GM12878 (cell line): ENCODE results near the gene NFAM1. TPM values are rescaled to one million over a fixed set of nuclear protein-coding genes. Genes with fewer than 3 reads are reported as not detected.

Experiments
- ATAC-seq: fragments of 200-7000 bp; cut with Tn5 transposase; 3 replicates; pipeline ENCODE4 v1.9.1; 2020; ENCODE audit warnings: mild to moderate bottlenecking, moderate library complexity
- BruUV-seq: library from RNA; stranded (reverse); fragments of 400-500 nt; replicated peaks from 2 replicates; lab custom pipeline; 2021; lab: Mats Ljungman, UMichigan
- CTCF ChIA-PET: fragments of 300-600 bp; sonication (Branson Sonifier 250); formaldehyde crosslinking; extraction: SDS; loops from one replicate; lab custom pipeline; 2021; ENCODE audit warnings: inconsistent platforms; lab: Yijun Ruan, JAX
- POLR2A ChIA-PET: fragments of 350-600 bp; formaldehyde crosslinking; extraction: SDS; loops from one replicate; lab custom pipeline; 2021; ENCODE audit warnings: inconsistent platforms; lab: Charles Lee
- RAD21 ChIA-PET: fragments of 300-600 bp; sonication (Branson Sonifier 250); formaldehyde crosslinking; loops from one replicate; lab custom pipeline; 2023; ENCODE audit warnings: antibody characterized with exemption; ENCODE audit not compliant: unreplicated experiment; lab: Charles Lee
- SMC1A ChIA-PET: fragments of 300-600 bp; sonication (Branson Sonifier 250); formaldehyde crosslinking; loops from one replicate; lab custom pipeline; 2023; ENCODE audit not compliant: unreplicated experiment, uncharacterized antibody; lab: Charles Lee
- DNase-seq: peaks from one replicate; pipeline ENCODE4 v3.0.0-alpha.2; 2011; ENCODE audit warnings: low read depth, low spot score
- FAIRE-seq: peaks from 3 replicates; lab custom pipeline; 2011; peaks lifted over from hg19 to GRCh38; lab: Jason Lieb, UNC
- H2AFZ ChIP-seq: 2 replicates; pipeline ENCODE4 v1.6.0; 2011; ENCODE audit warnings: low read depth, low read length, control low read depth; ENCODE audit not compliant: control insufficient read depth
- H3K27ac ChIP-seq: 2 replicates; pipeline ENCODE4 v1.5.1; 2011; ENCODE audit warnings: control low read depth; ENCODE audit not compliant: control insufficient read depth, insufficient read depth
- H3K27me3 ChIP-seq, 2 experiments: replicated peaks in 1 of 2; 2 replicates each; pipeline versions ENCODE4 v1.6.0 to v1.6.1; 2011; ENCODE audit warnings: low read length in 1 of 2; ENCODE audit not compliant: control insufficient read depth in 2 of 2, insufficient read depth in 2 of 2
- H3K36me3 ChIP-seq, 2 experiments: 2 replicates each; pipeline ENCODE4 v1.5.1; 2011; ENCODE audit warnings: low read length in 1 of 2; ENCODE audit not compliant: control insufficient read depth in 2 of 2, insufficient read depth in 2 of 2
- H3K4me1 ChIP-seq: 2 replicates; pipeline ENCODE4 v1.6.1; 2011; ENCODE audit warnings: mild to moderate bottlenecking, low read length, moderate library complexity, mixed read lengths; ENCODE audit not compliant: control insufficient read depth, insufficient read depth
- H3K4me2 ChIP-seq: 2 replicates; pipeline ENCODE4 v1.6.0; 2011; ENCODE audit warnings: control low read depth; ENCODE audit not compliant: control insufficient read depth, insufficient read depth
- H3K4me3 ChIP-seq: fragments of 200-600 bp; sonication (generic); 2 replicates; pipeline ENCODE4 v1.5.1; 2016
- H3K79me2 ChIP-seq: 2 replicates; pipeline ENCODE4 v1.6.0; 2011; ENCODE audit warnings: low read length; ENCODE audit not compliant: control insufficient read depth, insufficient read depth
- H3K9ac ChIP-seq: 2 replicates; pipeline ENCODE4 v1.8.0; 2011; ENCODE audit warnings: low read length, control low read depth, mixed read lengths; ENCODE audit not compliant: control insufficient read depth, insufficient read depth
- H3K9me3 ChIP-seq: replicated peaks from 3 replicates; pipeline ENCODE4 v1.5.1; 2011; ENCODE audit warnings: mild to moderate bottlenecking, low read length; ENCODE audit not compliant: control insufficient read depth, insufficient read depth
- H4K20me1 ChIP-seq: 2 replicates; pipeline ENCODE4 v1.6.0; 2011; ENCODE audit not compliant: control insufficient read depth, insufficient read depth
- CBFB ChIP-seq: IDR thresholded peaks from 2 replicates; pipeline ENCODE4 v1.6.1; 2016; ENCODE audit warnings: antibody characterized with exemption, low read depth
- FOXM1 ChIP-seq: IDR thresholded peaks from 2 replicates; pipeline ENCODE4 v1.6.1; 2012; ENCODE audit warnings: low read depth, mild to moderate bottlenecking, inconsistent platforms, low read length, moderate library complexity
- RFX5 ChIP-seq: IDR thresholded peaks from 2 replicates; pipeline ENCODE4 v1.6.1; 2011; ENCODE audit warnings: low read depth, low read length, improper control_type of control experiment
- SPI1 ChIP-seq: IDR thresholded peaks from 2 replicates; pipeline ENCODE4 v1.6.1; 2011; ENCODE audit warnings: low read depth, mild to moderate bottlenecking, low read length, moderate library complexity, borderline replicate concordance; ENCODE audit not compliant: insufficient read depth
- TAF1 ChIP-seq: IDR thresholded peaks from 2 replicates; pipeline ENCODE4 v1.6.1; 2011; ENCODE audit warnings: mild to moderate bottlenecking, low read depth, low read length, borderline replicate concordance
- ZBTB40 ChIP-seq: fragments of 450-650 bp; IDR thresholded peaks from 2 replicates; pipeline ENCODE4 v1.6.1; 2016; ENCODE audit warnings: mild to moderate bottlenecking, moderate library complexity, borderline replicate concordance
- WGBS: methylation state at CpG from one replicate; pipeline ENCODE4 v1.1.6; 2016; ENCODE audit warnings: low lambda C conversion rate; ENCODE audit not compliant: insufficient replicate concordance, insufficient coverage; ENCODE audit errors: missing lambda C conversion rate; 5-methylcytosine and 5-hydroxymethylcytosine counted together
- in situ Hi-C: fragments of 300-500 bp; cut with MboI; formaldehyde crosslinking; loops from 9 replicates; pipeline ENCODE4 v1.14.3; 2018; ENCODE audit warnings: mixed read lengths
- intact Hi-C: fragments of 100-400 bp; cut with micrococcal nuclease; formaldehyde crosslinking; loops from one replicate; pipeline ENCODE4 v1.14.2; 2022; ENCODE audit not compliant: unreplicated experiment
- polyA plus RNA-seq, 11 experiments: library from polyadenylated mRNA; depleted of rRNA in 4 of 11; unstranded in 6 of 11; stranded (reverse) in 5 of 11; fragments of >200 nt; fragmentation: Nextera tagmentation in 4 of 11; fragmentation: Illumina TruSeq in 1 of 11; extraction: Ambion mirVana in 4 of 11; extraction: Trizol in 1 of 11; gene quantifications; 1 replicate in 1 of 11; 2 replicates in 10 of 11; pipeline versions ENCODE4 v1.2.1 to v1.2.3, GENCODE V29; 2011 to 2016; ENCODE audit warnings: inconsistent platforms in 2 of 11, missing spikeins in 2 of 11, low read depth in 1 of 11
- total RNA-seq, 4 experiments: library from RNA; depleted of rRNA in 3 of 4; stranded (reverse); fragments of >200 nt in 3 of 4; fragmentation: Illumina TruSeq in 1 of 4; extraction: Trizol in 1 of 4; gene quantifications; 2 replicates each; pipeline versions ENCODE4 v1.2.1 to v1.2.3, GENCODE V29; 2013 to 2021

Gene NFAM1
- total and polyA plus RNA-seq, 10 of the 15 experiments (the other 5 are each of a cell fraction or from before 2014, with no cell fraction given), result 0.13 to 1.3 (median 0.24) TPM; not detected in 3

GRCh38 chr22:42342426-42343120 lies 89.6 kb downstream of the NFAM1 start (continued):
- TF ChIP-seq CBFB, result no peak
- no peak for TF ChIP-seq TAF1
- no peak for TF ChIP-seq RFX5
- no peak for TF ChIP-seq FOXM1

GRCh38 chr22:42341779-42342178 lies 90.4 kb downstream of the NFAM1 start:
- H3K36me3 ChIP-seq, result no peaks in the 10 kb centered on the region
- WGBS, result 0% methylated on average over 4 of the region's 4 CpGs
- POLR2A ChIA-PET, result interaction anchor here (0.6 kb wide), 1 partner anchor 25 kb away, joined by 6 read pairs; no protein-coding TSS in a partner anchor
- H3K4me1 ChIP-seq, result no peaks in the 10 kb centered on the region
- no peaks in the 10 kb centered on the region for H3K79me2 ChIP-seq
- H3K9ac ChIP-seq, result no peak overlapping the region
- no peak overlapping the region for H3K4me2 ChIP-seq
- no peak overlapping the region for H3K27ac ChIP-seq
- BruUV-seq, result no TSS peak
- no peak for FAIRE-seq
- no peaks in the 10 kb centered on the region for H3K9me3 ChIP-seq
- ATAC-seq, result no peak
- H2AFZ ChIP-seq, result no peak overlapping the region
- no peak overlapping the region for H3K4me3 ChIP-seq
- intact Hi-C loops (no loop called here), in situ Hi-C loops (no loop called here)
- SMC1A ChIA-PET, result no interaction called here
- no peak for DNase-seq
- RAD21 ChIA-PET, result no interaction called here
- H4K20me1 ChIP-seq, result no peaks in the 10 kb centered on the region
- TF ChIP-seq ZBTB40 (no peak), SPI1 (no peak), FOXM1 (no peak)
- CTCF ChIA-PET, result interaction anchor here (0.9 kb wide), 1 partner anchor 88 kb away, joined by 3 read pairs; no protein-coding TSS in a partner anchor
- peaks cover 1 to 10% of the 10 kb centered on the region in 2 experiments; a peak in 3 of 4 replicates for H3K27me3 ChIP-seq
